ENCODE data around the gene AFTPH. TPM values are rescaled to one million over a fixed set of nuclear protein-coding genes. Genes with fewer than 3 reads are reported as not detected.

Gene AFTPH
- total RNA-seq, 2 experiments from 2014 or later, result 26.3 to 27.2 TPM

GRCh38 chr2:64637000-64637635 lies 113.0 kb downstream of the AFTPH start:
- peaks cover 38% of the 10 kb centered on the region for H3K36me3 Mint-ChIP-seq (ENCODE audit: low read depth)
- peak overlapping the region; percentile 90 for H3K27ac Mint-ChIP-seq
- H3K4me3 Mint-ChIP-seq, result peak overlapping the region; percentile 41
- POLR2A ChIA-PET, result interaction anchor here (0.6 to 2.4 kb wide), 5 partner anchors 8 to 183 kb away, joined by 3 to 9 read pairs (median 4); partner anchors contain the start of genes AFTPH and SERTAD2
- H3K27me3 Mint-ChIP-seq (ENCODE audit: low read depth), result no peaks in the 10 kb centered on the region
- H3K4me1 Mint-ChIP-seq (ENCODE audit: low read depth), result peaks cover 66% of the 10 kb centered on the region
- no peak for DNase-seq
- peak; percentile 60 for ATAC-seq
- CTCF ChIA-PET, result interaction anchor here (0.7 to 3.1 kb wide), 10 partner anchors 9 to 307 kb away, joined by 3 to 25 read pairs (median 3); partner anchors contain the start of genes AFTPH and SERTAD2
- H3K9me3 Mint-ChIP-seq (ENCODE audit: insufficient read depth), result no peaks in the 10 kb centered on the region

DNA sequence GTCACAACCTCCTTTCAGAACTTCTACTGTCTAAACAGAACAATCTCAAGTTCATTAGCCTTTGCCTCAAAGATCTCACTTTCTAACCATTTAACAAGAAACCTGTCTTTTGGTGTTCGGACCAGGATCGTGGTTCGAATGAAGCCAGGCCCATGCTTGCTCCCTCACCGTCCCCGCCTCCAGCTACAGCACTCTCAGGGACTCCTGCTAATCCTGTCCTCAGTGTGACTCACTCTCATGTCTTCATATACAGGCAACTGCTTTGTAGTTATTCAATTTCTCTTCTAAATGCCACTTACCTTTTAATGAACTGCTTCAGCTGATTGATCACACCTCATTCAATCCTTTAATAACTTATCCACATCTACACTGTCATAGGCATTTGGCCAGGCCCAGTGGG lies 113.8 kb downstream of the AFTPH start:
- DNase-seq (peak; percentile 21), ATAC-seq (no peak)
- peaks cover 74% of the 10 kb centered on the region for H3K4me1 Mint-ChIP-seq (ENCODE audit: low read depth)
- ChIA-PET CTCF (interaction anchor here (0.8 to 3.1 kb wide), 5 partner anchors 8 to 308 kb away, joined by 3 to 25 read pairs (median 10); partner anchors contain the start of genes AFTPH and SERTAD2), POLR2A (interaction anchor here (0.6 to 2.4 kb wide), 2 partner anchors 8 to 16 kb away, joined by 4 to 9 read pairs; partner anchors contain the start of gene SERTAD2)
- H3K27me3 Mint-ChIP-seq (ENCODE audit: low read depth), result no peaks in the 10 kb centered on the region
- no peak overlapping the region for H3K4me3 Mint-ChIP-seq
- H3K9me3 Mint-ChIP-seq (ENCODE audit: insufficient read depth), result no peaks in the 10 kb centered on the region
- peak overlapping the region; percentile 90 for H3K27ac Mint-ChIP-seq
- peaks cover 39% of the 10 kb centered on the region for H3K36me3 Mint-ChIP-seq (ENCODE audit: low read depth)

GRCh38 chr2:64638502-64639120 lies 114.5 kb downstream of the AFTPH start:
- no peaks in the 10 kb centered on the region for H3K27me3 Mint-ChIP-seq (ENCODE audit: low read depth)
- peaks cover 80% of the 10 kb centered on the region for H3K4me1 Mint-ChIP-seq (ENCODE audit: low read depth)
- CTCF ChIA-PET, result interaction anchor here (1.0 to 2.9 kb wide), 10 partner anchors 7 to 308 kb away, joined by 3 to 25 read pairs (median 5); partner anchors contain the start of gene AFTPH
- ATAC-seq, result no peak
- DNase-seq, result no peak
- H3K4me3 Mint-ChIP-seq, result no peak overlapping the region
- peaks cover 33% of the 10 kb centered on the region for H3K36me3 Mint-ChIP-seq (ENCODE audit: low read depth)
- no peaks in the 10 kb centered on the region for H3K9me3 Mint-ChIP-seq (ENCODE audit: insufficient read depth)
- POLR2A ChIA-PET, result interaction anchor here (1.4 kb wide), 1 partner anchor 10 kb away, joined by 3 read pairs; no protein-coding TSS in a partner anchor
- H3K27ac Mint-ChIP-seq, result peak overlapping the region; percentile 90

- ChIA-PET POLR2A (interaction anchor here (1.4 kb wide), 1 partner anchor 11 kb away, joined by 3 read pairs; no protein-coding TSS in a partner anchor), CTCF (interaction anchor here (0.9 to 2.4 kb wide), 10 partner anchors 9 to 309 kb away, joined by 3 to 10 read pairs (median 4); partner anchors contain the start of gene SERTAD2)
- H3K27ac Mint-ChIP-seq, result peak overlapping the region; percentile 33
Observed at GRCh38 chr2:64639691-64640090, 115.6 kb downstream of the AFTPH start.

DNA sequence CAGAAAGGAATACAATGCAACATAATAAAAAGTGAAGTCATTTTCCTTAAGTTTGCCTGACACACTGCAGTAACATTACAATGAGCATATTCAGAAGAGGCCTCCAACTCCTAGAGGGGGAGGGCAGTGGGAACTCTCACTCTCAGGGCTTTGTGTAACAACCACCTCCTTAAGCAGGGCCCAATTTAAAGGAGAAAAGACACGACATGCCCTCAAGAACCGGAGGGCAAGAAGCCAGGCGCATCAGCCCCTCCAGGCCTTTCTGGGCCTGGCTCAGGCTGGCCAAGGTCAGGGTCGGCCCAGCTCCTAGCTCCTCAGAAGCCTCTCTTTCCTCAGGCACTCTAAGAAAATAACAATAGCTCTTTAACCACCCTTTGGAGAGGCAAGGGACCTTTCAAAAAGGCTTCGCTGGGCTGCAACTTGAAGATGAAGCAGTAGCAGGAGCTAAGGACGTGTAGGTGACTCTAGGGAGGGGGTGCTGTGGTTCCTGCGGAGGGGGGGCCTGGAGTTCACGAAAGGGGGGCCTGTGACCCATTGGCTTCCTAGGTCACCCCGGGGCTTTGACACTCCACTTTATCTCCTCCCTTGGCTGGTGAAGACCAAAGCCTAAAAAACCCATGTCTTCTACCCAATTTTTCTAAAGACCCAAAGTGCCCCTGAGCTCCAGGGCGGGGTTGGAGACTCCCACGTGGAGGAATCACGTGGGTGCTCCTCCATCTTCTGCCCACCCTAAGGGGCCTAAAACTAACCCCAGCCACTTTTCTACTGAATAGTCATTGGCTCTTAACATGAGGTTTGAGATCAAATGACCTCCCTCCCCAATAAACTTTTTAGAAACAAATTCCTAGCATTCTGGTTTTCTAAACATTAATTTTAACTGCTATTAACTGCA lies 116.3 kb downstream of the AFTPH start:
- ATAC-seq, result no peak
- Mint-ChIP-seq H3K9me3 (ENCODE audit: insufficient read depth) (no peaks in the 10 kb centered on the region), H3K4me1 (ENCODE audit: low read depth) (peaks cover 97% of the 10 kb centered on the region), H3K36me3 (ENCODE audit: low read depth) (peaks cover 25% of the 10 kb centered on the region), H3K27me3 (ENCODE audit: low read depth) (no peaks in the 10 kb centered on the region), H3K27ac (peak overlapping the region; percentile 33), H3K4me3 (no peak overlapping the region)
- peak; percentile 25 for DNase-seq
- ChIA-PET POLR2A (interaction anchor here (1.0 to 1.2 kb wide), 2 partner anchors 12 to 22 kb away, joined by 3 to 4 read pairs; no protein-coding TSS in a partner anchor), CTCF (interaction anchor here (0.9 to 2.4 kb wide), 10 partner anchors 9 to 192 kb away, joined by 3 to 10 read pairs (median 4); partner anchors contain the start of genes AFTPH and SERTAD2)

More at GRCh38 chr2:64639691-64640090, 115.6 kb downstream of the AFTPH start:
- ATAC-seq (no peak), DNase-seq (peak; percentile 19)
- Mint-ChIP-seq H3K9me3 (ENCODE audit: insufficient read depth) (no peaks in the 10 kb centered on the region), H3K27me3 (ENCODE audit: low read depth) (no peaks in the 10 kb centered on the region), H3K4me3 (no peak overlapping the region), H3K36me3 (ENCODE audit: low read depth) (peaks cover 26% of the 10 kb centered on the region), H3K4me1 (ENCODE audit: low read depth) (peaks cover 91% of the 10 kb centered on the region)

DNA sequence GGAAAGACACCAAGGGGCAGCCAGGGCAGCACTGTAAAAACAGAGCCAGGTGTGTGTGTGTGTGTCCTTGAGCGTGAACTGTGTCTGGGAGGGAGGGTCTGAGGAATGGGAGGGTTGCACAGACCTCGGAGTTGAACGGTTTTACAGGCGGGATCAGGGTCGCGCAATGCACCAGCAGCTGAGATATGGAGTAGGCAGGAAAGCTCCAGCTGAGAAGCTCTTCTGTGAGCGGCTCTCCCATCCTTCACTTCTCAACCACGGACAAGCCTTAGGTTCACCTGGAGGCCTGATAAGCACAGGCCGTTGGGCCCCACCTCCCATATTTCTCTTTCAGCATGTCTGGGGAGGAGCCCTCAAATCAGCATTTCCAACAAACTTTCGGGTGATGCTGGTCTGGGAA lies 117.5 kb downstream of the AFTPH start:
- H3K4me3 Mint-ChIP-seq, result no peak overlapping the region
- CTCF ChIA-PET, result interaction anchor here (1.1 to 14.9 kb wide), 3 partner anchors 23 to 189 kb away, joined by 3 to 276 read pairs (median 184); no protein-coding TSS in a partner anchor
- no peaks in the 10 kb centered on the region for H3K27me3 Mint-ChIP-seq (ENCODE audit: low read depth)
- no peaks in the 10 kb centered on the region for H3K9me3 Mint-ChIP-seq (ENCODE audit: insufficient read depth)
- POLR2A ChIA-PET, result no interaction called here
- peak overlapping the region; percentile 42 for H3K27ac Mint-ChIP-seq
- DNase-seq (peak; percentile 15), ATAC-seq (no peak)
- H3K36me3 Mint-ChIP-seq (ENCODE audit: low read depth), result peaks cover 13% of the 10 kb centered on the region
- peaks cover 95% of the 10 kb centered on the region for H3K4me1 Mint-ChIP-seq (ENCODE audit: low read depth)

Small RNA genes within 50 kb of the gene (microRNA-seq; reads per million reads assigned to microRNA genes)
- not detected for gene MIR4434

Other genes starting within 250 kb of the AFTPH start
- 1 to 10 TPM in 1 of 2 experiments, under 1 TPM in 1; 0.73 to 1.1 TPM for gene LGALSL, start 70.2 kb upstream of the AFTPH start, total RNA-seq
- gene SERTAD2, start 129.6 kb downstream of the AFTPH start, total RNA-seq, result 10 to 100 TPM; 21.4 to 21.8 TPM

All from activated CD8-positive, alpha-beta T cell treated with anti-CD3 and anti-CD28 coated beads, Interleukin-2, amount 10 ng/mL, durations not matched to agents 7 days and 5 days (primary cell).